GM18526 (cell line): ENCODE results near the gene TRPT1.

Source experiments
- POLR2A ChIP-seq: IDR thresholded peaks from 3 replicates; pipeline ENCODE4 v1.6.1; 2011; ENCODE audit not compliant: insufficient read length; ENCODE audit errors: extremely low read depth

The TRPT1 gene

GRCh38 chr11:64263021-64263946, 37.3 kb upstream of the TRPT1 start:
- TF ChIP-seq POLR2A: no peak

- TF ChIP-seq POLR2A: no peak
Observed at GRCh38 chr11:64262271-64263002, 36.5 kb upstream of the TRPT1 start.

- TF ChIP-seq POLR2A: no peak
Observed at GRCh38 chr11:64261556-64262080, 35.6 kb upstream of the TRPT1 start.

- TF ChIP-seq POLR2A: no peak
Observed at GRCh38 chr11:64260147-64260708, 34.2 kb upstream of the TRPT1 start.

GRCh38 chr11:64259533-64260067, 33.6 kb upstream of the TRPT1 start:
- no peak for TF ChIP-seq POLR2A

GRCh38 chr11:64258946-64259532, 33.1 kb upstream of the TRPT1 start:
- TF ChIP-seq POLR2A: no peak

- TF ChIP-seq POLR2A: no peak
Observed at GRCh38 chr11:64258356-64258755, 32.4 kb upstream of the TRPT1 start.

- no peak for TF ChIP-seq POLR2A
Observed at GRCh38 chr11:64256300-64256699, 30.3 kb upstream of the TRPT1 start.

- no peak for TF ChIP-seq POLR2A
Observed at GRCh38 chr11:64255135-64256128, 29.4 kb upstream of the TRPT1 start.

- TF ChIP-seq POLR2A: no peak
Observed at GRCh38 chr11:64254326-64254725, 28.3 kb upstream of the TRPT1 start.

GRCh38 chr11:64253481-64253880, 27.5 kb upstream of the TRPT1 start:
- TF ChIP-seq POLR2A: no peak

- TF ChIP-seq POLR2A: no peak
Observed at GRCh38 chr11:64253043-64253442, 27.1 kb upstream of the TRPT1 start.

- no peak for TF ChIP-seq POLR2A
Observed at GRCh38 chr11:64252003-64252872, 26.3 kb upstream of the TRPT1 start.
